Measurements from ENCODE around the gene ALKBH5. TPM values are rescaled to one million over a fixed set of nuclear protein-coding genes. Genes with fewer than 3 reads are reported as not detected.

ALKBH5 gene
- total RNA-seq, 4 donors from 2014 or later = 56.0 to 87.2 (median 76.4) TPM

DNA sequence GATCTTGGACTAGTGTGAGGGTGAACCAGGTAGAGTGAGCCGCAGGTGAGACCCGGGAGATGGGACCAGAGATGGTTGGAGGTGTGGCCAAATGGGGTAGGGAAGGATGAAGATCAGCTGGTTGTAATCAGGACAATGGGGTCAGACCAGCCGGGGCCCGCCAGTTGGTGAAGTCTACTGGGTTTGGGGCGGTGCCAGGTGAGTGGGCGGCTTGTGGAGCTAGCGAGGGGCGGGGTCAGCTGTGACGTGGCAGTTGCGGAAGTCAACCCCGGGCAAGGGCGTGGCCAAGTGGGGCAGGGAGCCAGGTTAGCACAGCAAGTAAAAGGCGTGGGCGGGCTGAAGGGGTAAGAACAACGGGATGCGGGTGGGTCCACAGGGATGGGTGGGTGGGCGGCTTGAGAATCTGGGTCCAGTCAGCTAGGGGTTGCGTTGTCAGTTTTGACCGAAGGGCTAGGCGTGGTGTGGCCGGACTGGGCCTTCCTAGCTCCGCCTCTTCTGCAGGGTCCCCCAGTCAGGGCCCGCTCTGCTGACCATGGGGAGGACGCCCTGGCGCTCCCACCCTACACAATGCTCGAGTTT is 25.5 kb upstream of the ALKBH5 start:
- WGBS, 2 donors = 9 to 10% methylated on average over 25 to 26 of the region's 26 CpGs
- DNase-seq (ENCODE audit: low spot score in 2 of 2) = peak; percentile 90 to 99
- no peak overlapping the region for H3K4me3 ChIP-seq (ENCODE audit: low read depth, poor library complexity, severe bottlenecking)
- TF ChIP-seq POLR2A (IDR thresholded peaks at IDR 0.05) = no peak
- TF ChIP-seq, protein P1, sequence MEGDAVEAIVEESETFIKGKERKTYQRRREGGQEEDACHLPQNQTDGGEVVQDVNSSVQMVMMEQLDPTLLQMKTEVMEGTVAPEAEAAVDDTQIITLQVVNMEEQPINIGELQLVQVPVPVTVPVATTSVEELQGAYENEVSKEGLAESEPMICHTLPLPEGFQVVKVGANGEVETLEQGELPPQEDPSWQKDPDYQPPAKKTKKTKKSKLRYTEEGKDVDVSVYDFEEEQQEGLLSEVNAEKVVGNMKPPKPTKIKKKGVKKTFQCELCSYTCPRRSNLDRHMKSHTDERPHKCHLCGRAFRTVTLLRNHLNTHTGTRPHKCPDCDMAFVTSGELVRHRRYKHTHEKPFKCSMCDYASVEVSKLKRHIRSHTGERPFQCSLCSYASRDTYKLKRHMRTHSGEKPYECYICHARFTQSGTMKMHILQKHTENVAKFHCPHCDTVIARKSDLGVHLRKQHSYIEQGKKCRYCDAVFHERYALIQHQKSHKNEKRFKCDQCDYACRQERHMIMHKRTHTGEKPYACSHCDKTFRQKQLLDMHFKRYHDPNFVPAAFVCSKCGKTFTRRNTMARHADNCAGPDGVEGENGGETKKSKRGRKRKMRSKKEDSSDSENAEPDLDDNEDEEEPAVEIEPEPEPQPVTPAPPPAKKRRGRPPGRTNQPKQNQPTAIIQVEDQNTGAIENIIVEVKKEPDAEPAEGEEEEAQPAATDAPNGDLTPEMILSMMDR (IDR thresholded peaks at IDR 0.05) = no peak
- intact Hi-C loops (cut with DNase I; ENCODE audit: low total_unique reads) = no loop called here

DNA sequence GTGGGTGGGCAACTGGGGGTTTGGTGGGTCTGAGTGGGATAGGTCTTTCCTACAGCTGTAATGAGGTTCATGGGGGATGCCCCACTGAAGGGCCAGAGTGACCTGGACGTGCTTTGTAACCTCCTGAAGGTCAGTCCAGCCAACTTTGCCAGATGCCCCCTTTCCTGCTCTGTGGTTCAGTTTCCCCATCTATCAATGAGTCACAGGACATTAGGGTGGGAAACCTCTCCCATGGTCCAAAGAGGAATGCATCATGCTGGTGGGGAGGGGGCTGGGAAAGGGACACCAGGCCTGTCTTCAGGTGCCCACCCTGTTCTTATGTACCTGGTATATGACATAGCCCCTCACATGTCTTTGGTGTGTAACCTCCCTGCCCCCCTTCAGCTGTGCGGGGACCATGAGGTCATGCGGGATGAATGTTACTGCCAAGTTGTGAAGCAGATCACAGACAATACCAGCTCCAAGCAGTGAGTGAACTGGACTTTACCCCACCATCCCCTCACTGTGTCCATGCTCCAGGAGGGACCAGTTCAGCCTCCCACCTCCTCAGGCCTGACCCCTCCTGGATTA is 24.0 kb upstream of the ALKBH5 start:
- WGBS, 2 donors = 87 to 91% methylated on average over 3 of the region's 3 CpGs
- TF ChIP-seq POLR2A (IDR thresholded peaks at IDR 0.05) = no peak
- TF ChIP-seq, protein P1 (IDR thresholded peaks at IDR 0.05) = no peak
- no peak for DNase-seq (ENCODE audit: low spot score in 2 of 2)
- intact Hi-C loops (cut with DNase I; ENCODE audit: low total_unique reads) = no loop called here
- H3K4me3 ChIP-seq (ENCODE audit: low read depth, poor library complexity, severe bottlenecking) = no peak overlapping the region

DNA sequence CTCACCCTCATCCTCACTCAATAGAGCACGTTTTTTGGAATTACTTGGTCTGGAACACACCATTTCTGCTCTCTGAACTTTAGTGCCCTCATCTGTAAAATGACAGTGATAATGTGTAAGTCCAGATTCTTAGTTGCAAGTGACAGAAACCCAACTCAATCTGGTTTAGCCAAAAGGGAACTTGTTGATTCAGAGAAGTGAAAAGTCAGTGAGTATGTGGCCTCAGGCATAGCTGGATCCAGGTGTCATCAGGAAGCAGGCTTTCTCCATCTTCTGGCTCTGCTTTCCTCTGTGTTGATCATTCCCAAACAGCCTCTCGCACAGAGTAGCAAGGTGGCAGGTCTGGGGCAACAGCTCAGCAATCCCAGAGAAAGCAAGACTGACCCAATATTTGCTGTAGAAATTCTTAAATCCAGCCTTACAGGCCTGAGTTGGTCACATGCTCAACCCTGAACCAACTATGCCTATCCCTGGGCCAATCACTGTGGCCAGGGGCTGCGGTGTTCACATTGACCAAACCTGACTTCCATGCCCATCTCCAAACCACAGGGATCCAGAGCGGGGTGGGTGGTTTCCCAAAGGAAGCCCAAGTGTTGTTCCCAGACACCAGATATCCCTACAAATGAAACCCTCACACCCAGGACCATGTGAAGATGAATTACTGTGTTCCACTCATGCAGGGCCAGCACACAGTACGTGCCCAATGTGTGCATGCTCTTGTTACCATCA is 23.3 kb upstream of the ALKBH5 start:
- H3K4me3 ChIP-seq (ENCODE audit: low read depth, poor library complexity, severe bottlenecking) = no peak overlapping the region
- no peak for TF ChIP-seq POLR2A (IDR thresholded peaks at IDR 0.05)
- TF ChIP-seq, protein P1 (IDR thresholded peaks at IDR 0.05) = no peak
- intact Hi-C loops (cut with DNase I; ENCODE audit: low total_unique reads) = no loop called here
- no peak for DNase-seq (ENCODE audit: low spot score in 2 of 2)
- 86 to 88% methylated on average over 4 to 5 of the region's 5 CpGs for WGBS, 2 donors

DNA sequence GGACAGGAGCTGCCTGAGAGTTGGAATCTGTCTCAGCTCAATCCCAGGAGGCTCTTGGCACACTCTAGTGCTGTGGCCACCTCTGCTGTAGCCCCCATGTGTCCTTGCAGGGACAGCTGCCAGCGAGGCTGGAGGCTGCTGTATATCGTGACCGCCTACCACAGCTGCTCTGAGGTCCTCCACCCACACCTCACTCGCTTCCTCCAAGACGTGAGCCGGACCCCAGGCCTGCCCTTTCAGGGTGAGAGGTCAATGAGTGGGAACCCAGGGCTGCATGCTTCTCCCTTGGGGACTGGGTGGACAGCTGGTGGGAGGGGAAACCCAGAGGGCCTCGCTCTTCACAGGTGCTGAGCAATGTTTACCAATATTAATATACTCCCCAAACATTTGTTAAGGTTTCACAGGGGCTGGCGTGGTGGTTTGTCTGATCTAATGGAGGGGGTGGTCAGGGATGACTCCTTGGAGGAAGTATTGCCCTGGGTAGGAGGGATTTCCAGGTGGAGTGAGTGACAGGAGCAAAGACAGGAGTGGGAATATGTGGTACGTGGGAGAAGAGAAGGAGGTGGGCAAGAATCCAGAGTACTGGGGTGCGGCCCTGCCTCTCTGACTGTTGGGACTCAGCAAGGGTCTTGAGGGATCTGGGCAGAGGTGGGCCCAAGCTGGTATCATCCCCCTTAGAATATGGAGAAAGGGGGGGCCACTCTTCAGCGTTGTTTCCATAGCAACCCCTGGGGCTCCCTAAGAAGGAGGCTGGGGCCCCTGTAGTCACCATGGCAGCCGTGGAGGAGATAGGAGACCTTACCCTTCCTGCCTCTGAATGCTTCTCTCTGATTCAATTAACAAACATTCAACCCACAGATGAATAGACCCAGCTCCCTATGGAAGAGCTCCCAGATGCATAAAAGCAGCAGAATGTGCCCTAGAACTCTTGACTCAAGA is 22.2 kb upstream of the ALKBH5 start:
- intact Hi-C loops (cut with DNase I; ENCODE audit: low total_unique reads) = no loop called here
- H3K4me3 ChIP-seq (ENCODE audit: low read depth, poor library complexity, severe bottlenecking) = no peak overlapping the region
- WGBS, 2 donors = 84 to 85% methylated on average over 12 of the region's 12 CpGs
- TF ChIP-seq POLR2A (IDR thresholded peaks at IDR 0.05) = no peak
- TF ChIP-seq, protein P1 (IDR thresholded peaks at IDR 0.05) = no peak
- no peak for DNase-seq (ENCODE audit: low spot score in 2 of 2)

DNA sequence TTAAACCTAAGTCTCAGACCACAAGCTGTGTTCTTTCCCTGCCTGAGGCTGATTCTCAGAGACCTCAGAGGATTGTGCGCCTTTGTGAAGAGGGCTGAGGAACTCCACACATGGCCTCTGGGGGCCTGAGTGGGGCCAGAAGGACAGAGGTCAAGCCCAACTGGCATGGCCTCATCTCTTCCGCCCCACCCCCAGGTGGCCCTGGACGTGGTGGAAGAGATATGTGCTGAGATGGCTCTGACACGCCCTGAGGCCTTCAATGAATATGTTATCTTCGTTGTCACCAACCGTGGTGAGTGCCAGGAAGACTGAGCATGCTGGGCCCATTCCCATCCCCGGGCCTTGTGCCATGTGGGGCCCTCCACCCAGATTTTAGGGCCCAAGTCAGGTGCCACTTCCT is 20.1 kb upstream of the ALKBH5 start:
- TF ChIP-seq, protein P1 (IDR thresholded peaks at IDR 0.05) = no peak
- TF ChIP-seq POLR2A (IDR thresholded peaks at IDR 0.05) = no peak
- 64 to 70% methylated on average over 7 of the region's 7 CpGs for WGBS, 2 donors
- H3K4me3 ChIP-seq (ENCODE audit: low read depth, poor library complexity, severe bottlenecking) = no peak overlapping the region
- no peak for DNase-seq (ENCODE audit: low spot score in 2 of 2)
- intact Hi-C loops (cut with DNase I; ENCODE audit: low total_unique reads) = no loop called here
